NCI-H2029 treated with DMSO at 0.1 percent for 48 hours (cell line): ENCODE measurements around the gene TMEM80.

Experiments
- DNase-seq: peaks from one replicate; lab custom pipeline; 2025; lab: John Stamatoyannopoulos, UW

The TMEM80 gene

GRCh38 chr11:746289-747157, 50.9 kb downstream of the TMEM80 start:
- DNase-seq = no peak

- peak; percentile 30 for DNase-seq
Measured at GRCh38 chr11:747158-748006, 51.8 kb downstream of the TMEM80 start, which contains the start of gene TALDO1. TSS of gene TALDO1 (plus strand) at chr11:747464. CDS start at chr11:747482, 18 bp downstream.

- no peak for DNase-seq
Measured at GRCh38 chr11:748007-748359, 52.4 kb downstream of the TMEM80 start.

- no peak for DNase-seq
Measured at GRCh38 chr11:749731-750130, 54.1 kb downstream of the TMEM80 start.
